Glutamatergic neuron (in vitro differentiated cells): ENCODE results near the gene SBNO1. TPM values are rescaled to one million over a fixed set of nuclear protein-coding genes. Genes with fewer than 3 reads are reported as not detected.

Experiments
- DNase-seq: peaks from one replicate; pipeline ENCODE4 v3.0.0; 2022
- H3K27ac Mint-ChIP-seq: one replicate; pipeline ENCODE4 v1.8.0; 2020; ENCODE audit warnings: mild to moderate bottlenecking, mixed read lengths, inconsistent platforms; ENCODE audit not compliant: unreplicated experiment
- H3K27me3 Mint-ChIP-seq: one replicate; pipeline ENCODE4 v1.8.0; 2020; ENCODE audit warnings: mild to moderate bottlenecking, moderate library complexity, mixed read lengths, inconsistent platforms; ENCODE audit not compliant: unreplicated experiment
- H3K36me3 Mint-ChIP-seq: one replicate; pipeline ENCODE4 v1.8.0; 2020; ENCODE audit warnings: mild to moderate bottlenecking, mixed read lengths, inconsistent platforms; ENCODE audit not compliant: unreplicated experiment
- H3K4me1 Mint-ChIP-seq: one replicate; pipeline ENCODE4 v1.8.0; 2020; ENCODE audit warnings: mild to moderate bottlenecking, low read depth, mixed read lengths, inconsistent platforms; ENCODE audit not compliant: unreplicated experiment
- H3K4me3 Mint-ChIP-seq: one replicate; pipeline ENCODE4 v1.8.0; 2020; ENCODE audit warnings: mild to moderate bottlenecking, mixed read lengths, inconsistent platforms; ENCODE audit not compliant: unreplicated experiment
- H3K9me3 Mint-ChIP-seq: one replicate; pipeline ENCODE4 v1.8.0; 2020; ENCODE audit warnings: mild to moderate bottlenecking, moderate library complexity, mixed read lengths, inconsistent platforms; ENCODE audit not compliant: unreplicated experiment
- total RNA-seq: library from RNA; stranded (reverse); fragmentation: NEBNext Ultra II Directional; extraction: Animal tissue kit (Norgen Biotek cat#: 25700); gene quantifications from one replicate; pipeline ENCODE4 v1.2.1, GENCODE V29; 2021; ENCODE audit not compliant: unreplicated experiment
- TF ChIP-seq, protein P1 (sequence below): fragments of 200-600 bp; sonication (generic); IDR thresholded peaks from one replicate; pipeline ENCODE4 v1.5.0; 2021; ENCODE audit not compliant: partially characterized antibody, unreplicated experiment

SBNO1 gene
- total RNA-seq, 1 donor from 2014 or later: 50.9 TPM

DNA sequence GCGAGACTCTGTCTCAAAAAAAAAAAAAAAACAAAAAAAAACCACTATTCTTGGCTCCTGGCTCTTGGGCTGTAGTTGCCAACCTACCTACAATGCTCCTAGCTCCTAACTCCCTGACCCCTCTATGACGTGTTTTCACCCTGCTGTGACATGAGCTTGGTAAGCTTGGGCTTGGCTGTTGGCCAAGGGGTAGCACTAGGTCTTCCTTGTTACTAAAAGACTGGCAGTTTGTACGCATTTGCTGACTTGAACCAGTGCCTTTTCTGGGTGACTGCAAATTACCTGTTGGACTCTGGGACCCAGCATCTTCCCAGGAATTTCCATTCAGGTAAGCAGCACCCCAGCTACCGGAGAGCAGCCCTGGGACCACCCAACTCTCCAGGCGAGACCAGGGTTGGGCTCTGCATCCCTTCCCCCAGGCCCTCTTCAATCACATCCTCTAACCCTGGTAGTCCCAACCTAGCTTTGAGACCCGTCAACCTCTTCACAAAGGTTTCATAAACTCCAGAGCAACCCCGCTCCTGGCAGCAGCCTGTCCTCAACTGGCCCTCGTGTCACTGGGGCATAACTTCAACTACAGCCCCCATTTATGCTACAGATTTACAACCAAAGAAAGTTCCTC lies 101.3 kb downstream of the SBNO1 start:
- H3K9me3 Mint-ChIP-seq: peaks cover 10% of the 10 kb centered on the region
- peaks cover 14% of the 10 kb centered on the region for H3K4me1 Mint-ChIP-seq
- H3K36me3 Mint-ChIP-seq: no peaks in the 10 kb centered on the region
- no peak for DNase-seq
- TF ChIP-seq, protein P1, sequence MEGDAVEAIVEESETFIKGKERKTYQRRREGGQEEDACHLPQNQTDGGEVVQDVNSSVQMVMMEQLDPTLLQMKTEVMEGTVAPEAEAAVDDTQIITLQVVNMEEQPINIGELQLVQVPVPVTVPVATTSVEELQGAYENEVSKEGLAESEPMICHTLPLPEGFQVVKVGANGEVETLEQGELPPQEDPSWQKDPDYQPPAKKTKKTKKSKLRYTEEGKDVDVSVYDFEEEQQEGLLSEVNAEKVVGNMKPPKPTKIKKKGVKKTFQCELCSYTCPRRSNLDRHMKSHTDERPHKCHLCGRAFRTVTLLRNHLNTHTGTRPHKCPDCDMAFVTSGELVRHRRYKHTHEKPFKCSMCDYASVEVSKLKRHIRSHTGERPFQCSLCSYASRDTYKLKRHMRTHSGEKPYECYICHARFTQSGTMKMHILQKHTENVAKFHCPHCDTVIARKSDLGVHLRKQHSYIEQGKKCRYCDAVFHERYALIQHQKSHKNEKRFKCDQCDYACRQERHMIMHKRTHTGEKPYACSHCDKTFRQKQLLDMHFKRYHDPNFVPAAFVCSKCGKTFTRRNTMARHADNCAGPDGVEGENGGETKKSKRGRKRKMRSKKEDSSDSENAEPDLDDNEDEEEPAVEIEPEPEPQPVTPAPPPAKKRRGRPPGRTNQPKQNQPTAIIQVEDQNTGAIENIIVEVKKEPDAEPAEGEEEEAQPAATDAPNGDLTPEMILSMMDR: no peak
- H3K4me3 Mint-ChIP-seq: no peak overlapping the region
- peaks cover 11% of the 10 kb centered on the region for H3K27me3 Mint-ChIP-seq
- H3K27ac Mint-ChIP-seq: no peak overlapping the region

- no peaks in the 10 kb centered on the region for H3K36me3 Mint-ChIP-seq
- no peak overlapping the region for H3K4me3 Mint-ChIP-seq
- H3K27me3 Mint-ChIP-seq: peaks cover 7% of the 10 kb centered on the region
- peaks cover 3% of the 10 kb centered on the region for H3K4me1 Mint-ChIP-seq
- H3K27ac Mint-ChIP-seq: no peak overlapping the region
- no peak for DNase-seq
- TF ChIP-seq, protein P1: no peak
- H3K9me3 Mint-ChIP-seq: peaks cover 7% of the 10 kb centered on the region
Measured at GRCh38 chr12:123261196-123261595, 103.5 kb downstream of the SBNO1 start.

- Mint-ChIP-seq H3K9me3 (peaks cover 7% of the 10 kb centered on the region), H3K27me3 (peaks cover 4% of the 10 kb centered on the region), H3K36me3 (no peaks in the 10 kb centered on the region), H3K4me1 (peaks cover 3% of the 10 kb centered on the region), H3K27ac (no peak overlapping the region), H3K4me3 (no peak overlapping the region)
- TF ChIP-seq, protein P1: no peak
- no peak for DNase-seq
Measured at GRCh38 chr12:123260081-123260480, 104.6 kb downstream of the SBNO1 start.

DNA sequence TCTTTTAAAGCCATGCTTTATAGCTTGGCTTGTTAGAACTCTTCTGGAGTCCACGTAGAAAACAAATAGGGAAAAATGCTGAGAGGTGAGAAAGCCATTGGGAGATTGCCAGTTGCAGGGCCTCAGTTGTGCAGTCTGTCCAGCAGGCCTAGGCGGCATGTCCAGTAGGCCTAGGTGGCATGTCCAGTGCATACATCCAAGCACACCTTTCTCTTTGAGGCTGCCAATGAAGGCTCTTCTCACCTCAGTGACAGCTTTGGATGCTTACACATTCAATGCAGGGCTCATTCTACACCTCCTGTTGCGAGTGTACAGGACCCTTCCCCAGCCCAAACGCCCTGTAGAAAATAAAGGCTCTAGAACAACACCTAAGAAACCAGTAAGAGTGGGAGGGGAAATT lies 106.1 kb downstream of the SBNO1 start:
- DNase-seq: no peak
- no peak overlapping the region for H3K4me3 Mint-ChIP-seq
- TF ChIP-seq, protein P1: no peak
- peaks cover 7% of the 10 kb centered on the region for H3K9me3 Mint-ChIP-seq
- no peaks in the 10 kb centered on the region for H3K36me3 Mint-ChIP-seq
- no peak overlapping the region for H3K27ac Mint-ChIP-seq
- peaks cover 4% of the 10 kb centered on the region for H3K27me3 Mint-ChIP-seq
- peaks cover 2% of the 10 kb centered on the region for H3K4me1 Mint-ChIP-seq

GRCh38 chr12:123254853-123255446 lies 109.7 kb downstream of the SBNO1 start:
- Mint-ChIP-seq H3K27ac (no peak overlapping the region), H3K4me1 (peaks cover 4% of the 10 kb centered on the region), H3K9me3 (peaks cover 3% of the 10 kb centered on the region), H3K4me3 (no peak overlapping the region), H3K27me3 (peaks cover 6% of the 10 kb centered on the region), H3K36me3 (peaks cover 14% of the 10 kb centered on the region)
- DNase-seq: no peak
- TF ChIP-seq, protein P1: no peak
